Fibroblast of lung (primary cell): ENCODE data around the gene CTBS. TPM values are rescaled to one million over a fixed set of nuclear protein-coding genes. Genes with fewer than 3 reads are reported as not detected.

ENCODE experiments used
- DNase-seq, 2 donors: peaks; one replicate each; pipeline versions ENCODE4 v3.0.0 to v3.0.0-alpha.2; 2010; ENCODE audit warnings: low read depth in 2 of 2
- H2AFZ ChIP-seq: 2 replicates; pipeline ENCODE4 v1.5.1; 2012; ENCODE audit warnings: low read length, control low read depth, inconsistent platforms
- H3K27ac ChIP-seq: 2 replicates; pipeline ENCODE4 v1.5.1; 2011; ENCODE audit warnings: low read length, control low read depth; ENCODE audit not compliant: insufficient read depth
- H3K27me3 ChIP-seq: 2 replicates; pipeline ENCODE4 v1.5.1; 2011; ENCODE audit warnings: mild to moderate bottlenecking, low read length; ENCODE audit not compliant: control insufficient read depth, insufficient read depth
- H3K36me3 ChIP-seq: 2 replicates; pipeline ENCODE4 v1.5.1; 2011; ENCODE audit warnings: low read length; ENCODE audit not compliant: control insufficient read depth, insufficient read depth
- H3K4me1 ChIP-seq: 2 replicates; pipeline ENCODE4 v1.5.1; 2011; ENCODE audit warnings: low read length; ENCODE audit not compliant: control insufficient read depth, insufficient read depth; ENCODE audit errors: extremely low read depth
- H3K4me2 ChIP-seq: 2 replicates; pipeline ENCODE4 v1.5.1; 2011; ENCODE audit warnings: low read length, control low read depth; ENCODE audit not compliant: insufficient read depth; ENCODE audit errors: extremely low read depth
- H3K4me3 ChIP-seq, 4 experiments: fragments of 200-600 bp in 1 of 4; sonication (generic) in 1 of 4; replicated peaks in 1 of 4; 2 replicates each; pipeline ENCODE4 v1.5.1; 2011 to 2016; ENCODE audit warnings: low read length in 4 of 4, low read depth in 3 of 4, mild to moderate bottlenecking in 3 of 4, control low read depth in 2 of 4, inconsistent platforms in 1 of 4, mixed read lengths in 1 of 4; ENCODE audit not compliant: insufficient read depth in 1 of 4; ENCODE audit errors: control extremely low read depth in 1 of 4
- H3K79me2 ChIP-seq: 2 replicates; pipeline ENCODE4 v1.5.1; 2012; ENCODE audit warnings: mild to moderate bottlenecking, low read length, inconsistent platforms; ENCODE audit not compliant: control insufficient read depth, insufficient read depth
- H3K9ac ChIP-seq: 2 replicates; pipeline ENCODE4 v1.5.1; 2011; ENCODE audit warnings: mild to moderate bottlenecking, low read length, control low read depth; ENCODE audit not compliant: insufficient read depth
- H3K9me3 ChIP-seq: 2 replicates; pipeline ENCODE4 v1.5.1; 2012; ENCODE audit warnings: low read depth, low read length; ENCODE audit not compliant: control insufficient read depth, insufficient read depth
- H4K20me1 ChIP-seq: 2 replicates; pipeline ENCODE4 v1.5.1; 2011; ENCODE audit warnings: low read length; ENCODE audit not compliant: control insufficient read depth, insufficient read depth; ENCODE audit errors: extremely low read depth
- CTCF ChIP-seq, 2 donors: IDR thresholded peaks in 1 of 2; conservative IDR thresholded peaks in 1 of 2; 1 replicate in 1 of 2; 2 replicates in 1 of 2; pipeline ENCODE4 v1.5.1; 2011 to 2012; ENCODE audit warnings: low read length in 2 of 2, control low read depth in 1 of 2, inconsistent platforms in 1 of 2, low read depth in 1 of 2, mild to moderate bottlenecking in 1 of 2
- EZH2 ChIP-seq: IDR thresholded peaks from 2 replicates; pipeline ENCODE4 v1.5.1; 2012; ENCODE audit warnings: low read length, control low read depth, mild to moderate bottlenecking; ENCODE audit errors: missing control alignments
- polyA plus RNA-seq, 2 donors: library from polyadenylated mRNA; depleted of rRNA in 1 of 2; stranded (reverse) in 1 of 2; unstranded in 1 of 2; fragments of >200 nt; gene quantifications; 2 replicates each; pipeline ENCODE4 v1.2.1, GENCODE V29; 2011 to 2012; ENCODE audit warnings: missing spikeins in 1 of 2
- total RNA-seq: library from RNA; depleted of rRNA; stranded (reverse); fragments of >200 nt; gene quantifications from 2 replicates; pipeline ENCODE4 v1.2.1, GENCODE V29; 2014

Gene CTBS
- total and polyA plus RNA-seq, 2 donors (not counting 1 experiment from before 2014, with no cell fraction given) = 10.1 to 35.5 TPM

- DNase-seq = peak; percentile 16 to 86
- no peak overlapping the region for H2AFZ ChIP-seq
- H3K27me3 ChIP-seq = no peaks in the 10 kb centered on the region
- no peak overlapping the region for H3K4me2 ChIP-seq
- H3K9ac ChIP-seq = no peak overlapping the region
- H3K36me3 ChIP-seq = peaks cover 1% of the 10 kb centered on the region
- peaks cover 7% of the 10 kb centered on the region for H3K79me2 ChIP-seq
- H4K20me1 ChIP-seq = no peaks in the 10 kb centered on the region
- no peak overlapping the region for H3K4me3 ChIP-seq
- no peak overlapping the region for H3K27ac ChIP-seq
- peaks cover 2% of the 10 kb centered on the region for H3K4me1 ChIP-seq
- H3K9me3 ChIP-seq = no peaks in the 10 kb centered on the region
- no peak for TF ChIP-seq CTCF (conservative IDR thresholded peaks at IDR 0.05 in 1 of 2, IDR thresholded peaks at IDR 0.05 in 1 of 2; ENCODE audit: low read depth in 1 of 2, low read length in 2 of 2)
These were observed 3.6 kb downstream of the CTBS start for GRCh38 chr1:84570436-84571149.

GRCh38 chr1:84569216-84569615 is 5.0 kb downstream of the CTBS start:
- no peak for TF ChIP-seq EZH2
- no peak for TF ChIP-seq CTCF (conservative IDR thresholded peaks at IDR 0.05 in 1 of 2, IDR thresholded peaks at IDR 0.05 in 1 of 2; ENCODE audit: low read depth in 1 of 2, low read length in 2 of 2)
- Histone ChIP-seq H3K79me2 (peaks cover 7% of the 10 kb centered on the region), H3K4me1 (peaks cover 2% of the 10 kb centered on the region), H3K4me2 (no peak overlapping the region), H3K4me3 (no peak overlapping the region), H3K36me3 (peaks cover 1% of the 10 kb centered on the region), H3K27me3 (no peaks in the 10 kb centered on the region), H2AFZ (no peak overlapping the region), H4K20me1 (no peaks in the 10 kb centered on the region), H3K9ac (no peak overlapping the region), H3K9me3 (no peaks in the 10 kb centered on the region), H3K27ac (no peak overlapping the region)
- no peak for DNase-seq

GRCh38 chr1:84550826-84551225 is 23.4 kb downstream of the CTBS start:
- H3K4me3 ChIP-seq = no peak overlapping the region
- H3K27me3 ChIP-seq = no peaks in the 10 kb centered on the region
- no peaks in the 10 kb centered on the region for H4K20me1 ChIP-seq
- no peaks in the 10 kb centered on the region for H3K4me1 ChIP-seq
- no peaks in the 10 kb centered on the region for H3K36me3 ChIP-seq
- no peak for DNase-seq
- H3K9ac ChIP-seq = no peak overlapping the region
- H2AFZ ChIP-seq = no peak overlapping the region
- TF ChIP-seq EZH2 (no peak), CTCF (conservative IDR thresholded peaks at IDR 0.05 in 1 of 2, IDR thresholded peaks at IDR 0.05 in 1 of 2; ENCODE audit: low read depth in 1 of 2, low read length in 2 of 2) (no peak)
- H3K4me2 ChIP-seq = no peak overlapping the region
- no peaks in the 10 kb centered on the region for H3K79me2 ChIP-seq
- no peaks in the 10 kb centered on the region for H3K9me3 ChIP-seq
- H3K27ac ChIP-seq = no peak overlapping the region
